Smooth muscle cell of the brain vasculature (primary cell): ENCODE data around the gene CFAP45.
"Not testable (repeated sequence)": the region's sequence is repeated elsewhere in the genome, so short reads cannot be mapped to it uniquely, and the experiment has no call there.

ENCODE experiments used
- DNase-seq: peaks from one replicate; pipeline ENCODE4 v3.0.0-alpha.2; 2012; ENCODE audit warnings: low read depth, low spot score

The CFAP45 gene

DNA sequence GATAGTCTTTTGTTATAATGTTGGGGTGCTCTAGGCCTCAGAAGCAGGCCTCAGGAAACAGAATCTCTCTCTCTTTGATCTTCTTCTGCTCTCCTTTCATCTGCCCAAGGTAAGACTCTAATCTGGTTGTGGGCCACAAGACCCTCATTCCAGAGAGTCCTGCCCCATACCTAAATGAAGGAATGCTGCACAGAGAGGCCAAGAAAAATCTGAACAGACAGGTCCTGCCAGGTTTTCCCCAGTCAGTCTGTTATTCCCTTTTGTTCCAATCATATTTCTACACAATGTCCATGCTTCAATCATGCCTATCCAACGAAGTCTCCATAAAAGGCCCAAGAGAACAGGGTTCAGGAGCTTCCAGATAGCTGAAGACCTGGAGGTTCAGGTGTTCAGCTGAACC lies 7.0 kb upstream of the CFAP45 start:
- DNase-seq = no peak

DNA sequence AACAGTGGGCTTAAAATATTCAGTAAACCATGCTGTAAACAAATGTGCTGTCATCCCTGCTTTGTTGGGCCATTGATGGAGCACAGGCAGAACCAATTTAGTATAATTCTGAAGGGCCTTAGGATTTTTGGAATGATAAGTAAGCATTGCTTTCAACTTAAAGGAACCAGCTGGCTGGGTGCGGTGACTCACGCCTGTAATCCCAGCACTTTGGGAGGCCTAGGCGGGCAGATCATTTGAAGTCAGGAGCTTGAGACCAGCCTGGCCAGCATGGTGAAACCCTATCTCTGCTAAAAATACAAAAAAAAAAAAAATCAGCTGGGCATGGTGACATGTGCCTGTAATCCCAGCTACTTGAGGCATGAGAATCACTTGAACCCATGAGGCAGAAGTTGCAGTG lies 4.1 kb upstream of the CFAP45 start:
- DNase-seq = not testable (repeated sequence)

DNA sequence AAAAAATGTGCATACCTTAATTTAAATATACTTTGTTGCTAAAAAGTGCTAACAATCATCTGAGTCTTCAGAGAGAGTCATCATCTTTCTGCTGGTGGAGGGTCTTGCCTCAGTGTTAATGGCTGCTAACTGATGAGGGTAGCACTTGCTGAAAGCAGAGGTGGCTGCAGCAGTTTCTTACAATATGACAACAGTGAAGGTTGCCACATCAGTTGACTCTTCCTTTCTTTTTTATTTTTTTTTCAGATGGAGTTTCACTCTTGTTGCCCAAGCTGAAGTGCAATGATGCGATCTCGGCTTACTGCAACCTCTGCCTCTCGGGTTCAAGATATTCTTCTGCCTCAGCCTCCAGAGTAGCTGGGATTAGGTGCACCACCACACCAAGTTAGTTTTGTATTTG lies 2.6 kb upstream of the CFAP45 start:
- DNase-seq = no peak

DNA sequence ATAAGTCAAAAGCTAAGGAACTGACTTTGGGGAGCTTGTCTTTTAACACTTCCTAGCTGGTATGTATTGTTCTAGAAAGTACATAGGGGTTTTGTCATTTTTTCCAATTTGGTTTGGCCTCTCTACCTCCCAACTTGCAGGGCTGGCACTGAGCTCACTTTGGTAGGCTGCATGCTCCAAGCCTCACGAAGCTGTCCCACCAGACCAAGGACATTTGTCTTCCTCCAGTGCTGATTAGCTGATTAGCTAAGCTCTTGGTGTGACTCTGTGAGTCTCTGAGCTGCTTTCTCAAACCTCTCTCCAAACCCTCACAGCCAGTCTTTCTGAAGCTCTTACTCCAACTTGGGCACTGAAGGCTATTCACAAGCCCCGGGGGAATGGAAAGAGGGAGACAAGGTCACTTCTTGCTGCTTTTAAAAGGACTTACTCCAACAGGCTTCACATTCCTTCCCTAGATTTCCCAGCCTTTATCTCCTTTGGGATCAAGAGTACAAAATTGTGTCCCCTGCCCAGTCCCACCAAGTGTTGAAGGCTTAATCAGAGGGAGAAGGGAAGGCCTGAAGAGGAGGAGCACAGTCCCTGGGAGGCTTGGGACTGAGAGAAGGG lies 893 bp upstream of the CFAP45 start:
- DNase-seq = no peak

DNA sequence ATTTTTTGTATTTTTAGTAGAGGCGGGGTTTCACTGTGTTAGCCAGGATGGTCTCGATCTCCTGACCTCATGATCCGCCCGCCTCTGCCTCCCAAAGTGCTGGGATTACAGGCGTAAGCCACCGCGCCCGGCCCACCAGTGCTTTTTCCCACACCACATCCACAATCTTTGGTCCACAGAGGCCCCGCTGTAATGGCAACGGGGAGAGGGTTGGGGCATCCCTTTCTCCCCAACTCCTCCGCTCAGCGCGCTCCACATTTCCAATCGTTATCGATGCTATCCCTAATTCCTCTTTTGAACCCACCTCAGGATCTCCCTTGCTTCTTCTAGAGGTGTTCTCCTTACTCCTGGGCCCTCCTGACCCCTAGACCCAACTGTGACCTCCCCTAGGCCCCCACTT lies 331 bp downstream of the CFAP45 start:
- DNase-seq = not testable (repeated sequence)

DNA sequence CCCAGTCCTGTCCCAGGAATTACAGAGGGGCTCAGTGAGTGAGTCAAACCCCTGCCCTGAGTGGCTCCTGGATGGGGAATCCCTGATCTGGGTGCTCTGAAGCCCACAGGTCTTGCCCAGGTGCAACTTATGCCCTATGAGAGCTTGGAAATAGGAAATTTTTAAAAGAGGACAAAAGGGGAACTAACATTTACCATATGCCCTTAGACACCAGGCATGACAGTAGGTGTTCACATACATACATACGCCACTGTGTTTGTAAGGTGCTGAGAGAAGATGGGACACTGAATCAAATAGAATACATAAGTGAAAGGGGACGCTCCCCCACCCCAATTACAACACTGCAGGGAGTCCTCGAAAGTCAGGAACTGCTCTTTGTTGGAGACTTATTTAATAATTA lies 1.4 kb downstream of the CFAP45 start:
- DNase-seq = no peak

DNA sequence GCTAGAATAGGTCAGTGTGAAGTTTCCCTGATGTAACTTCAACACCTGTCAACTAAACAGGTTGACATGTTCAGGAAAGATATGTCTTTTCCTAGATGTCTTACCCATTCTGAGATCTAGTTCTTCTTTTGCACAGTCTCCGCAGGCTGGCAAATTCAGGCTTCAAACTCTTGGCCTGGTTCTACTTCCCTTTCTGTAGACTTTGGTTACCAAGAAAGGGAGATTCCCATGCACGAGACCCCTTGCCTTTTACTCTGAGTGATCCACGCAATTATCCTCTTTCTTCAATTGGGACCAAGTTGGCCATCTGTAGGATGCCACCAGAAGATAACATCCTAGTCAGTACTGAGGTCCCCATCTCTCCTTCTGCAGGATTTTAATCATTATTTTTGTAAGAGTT lies 2.0 kb downstream of the CFAP45 start:
- no peak for DNase-seq

DNA sequence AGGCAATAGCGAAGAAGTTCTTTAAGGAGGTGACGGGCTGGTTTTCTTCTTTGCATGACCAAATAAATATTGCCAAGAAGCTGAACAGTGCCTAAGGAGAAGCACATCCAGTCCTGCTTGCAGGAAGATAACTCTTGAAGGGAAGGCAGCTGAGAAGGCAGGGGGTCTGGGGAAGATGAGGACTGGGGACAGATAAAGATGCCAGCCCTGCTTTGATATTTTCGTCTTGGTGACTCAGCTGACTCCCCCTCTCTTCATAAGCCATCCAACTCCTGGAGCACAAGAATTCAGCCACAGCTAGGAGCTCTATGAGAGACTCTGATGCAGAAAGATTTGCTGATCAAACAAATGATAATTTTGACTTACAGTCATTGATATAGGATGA lies 3.4 kb downstream of the CFAP45 start:
- DNase-seq = no peak

DNA sequence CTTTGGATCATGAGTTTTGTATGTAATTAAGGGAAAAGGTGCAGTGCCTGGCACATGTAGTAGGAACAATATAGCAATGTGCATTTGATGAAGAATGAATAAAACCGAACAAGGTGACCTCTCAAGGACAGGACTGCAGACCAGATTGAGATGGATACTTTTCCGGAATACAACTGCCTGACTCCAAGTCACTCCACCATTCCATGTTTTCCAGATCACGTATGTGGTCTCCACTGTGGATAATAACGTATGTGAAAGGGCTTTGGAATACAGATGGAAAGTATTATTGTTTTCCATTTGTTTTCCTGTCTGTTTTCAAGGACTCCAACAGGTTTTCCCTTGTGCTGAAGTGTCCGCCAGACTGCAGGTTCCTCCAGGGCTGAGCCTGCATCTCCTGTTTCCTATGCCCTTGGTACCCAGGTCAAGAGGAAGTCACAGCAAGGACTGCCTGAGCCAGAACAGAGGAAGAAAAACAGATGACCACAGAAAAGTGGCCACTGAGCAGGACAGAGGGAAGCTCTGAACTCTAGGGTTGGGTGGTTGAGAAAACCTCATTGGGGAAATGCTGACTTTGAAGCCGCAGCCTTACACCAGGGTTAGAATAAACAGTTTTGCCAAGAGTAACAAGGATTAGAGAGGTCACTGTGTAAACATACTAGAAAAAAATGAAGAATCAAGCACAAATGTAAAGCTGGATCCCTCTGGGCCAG lies 4.0 kb downstream of the CFAP45 start:
- DNase-seq = no peak

DNA sequence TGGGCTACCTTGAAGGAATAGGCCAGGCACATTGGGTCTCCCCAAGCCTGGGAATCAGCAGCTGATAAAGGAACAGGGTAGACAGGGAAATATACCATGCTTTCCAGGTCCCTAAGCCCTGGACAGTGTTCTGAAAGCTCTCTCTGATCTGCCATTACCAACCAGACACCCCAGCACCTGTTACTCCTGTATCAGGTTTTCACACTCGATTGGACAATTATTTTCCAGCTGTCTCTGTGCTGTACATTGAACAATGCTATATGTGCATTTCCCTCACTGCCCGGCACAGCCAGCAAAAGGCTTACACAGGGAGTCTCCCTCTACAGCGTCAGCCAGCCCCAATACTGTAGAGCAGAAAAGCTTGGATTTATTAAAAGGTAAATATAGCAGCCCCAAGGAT lies 4.7 kb downstream of the CFAP45 start:
- DNase-seq = no peak

DNA sequence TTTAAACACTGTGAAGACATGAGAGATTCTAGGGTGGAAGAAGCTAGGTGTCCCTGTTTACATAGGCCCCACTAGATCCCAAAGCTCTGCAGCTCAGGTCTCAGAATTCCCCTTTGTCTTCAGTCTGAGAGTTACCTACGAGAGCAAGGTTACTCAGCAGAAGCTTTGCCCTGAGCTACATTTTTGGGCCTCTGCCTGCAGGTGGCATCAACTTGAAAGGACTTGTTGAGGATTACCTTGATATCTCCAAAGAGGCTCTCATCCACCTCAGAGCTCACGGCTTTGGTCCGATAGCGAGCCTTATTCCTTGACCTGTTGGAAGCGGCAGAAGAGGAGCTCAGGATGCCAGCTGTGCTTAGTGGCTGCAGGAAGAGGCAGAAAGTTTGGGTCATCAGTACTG lies 7.0 kb downstream of the CFAP45 start:
- no peak for DNase-seq

DNA sequence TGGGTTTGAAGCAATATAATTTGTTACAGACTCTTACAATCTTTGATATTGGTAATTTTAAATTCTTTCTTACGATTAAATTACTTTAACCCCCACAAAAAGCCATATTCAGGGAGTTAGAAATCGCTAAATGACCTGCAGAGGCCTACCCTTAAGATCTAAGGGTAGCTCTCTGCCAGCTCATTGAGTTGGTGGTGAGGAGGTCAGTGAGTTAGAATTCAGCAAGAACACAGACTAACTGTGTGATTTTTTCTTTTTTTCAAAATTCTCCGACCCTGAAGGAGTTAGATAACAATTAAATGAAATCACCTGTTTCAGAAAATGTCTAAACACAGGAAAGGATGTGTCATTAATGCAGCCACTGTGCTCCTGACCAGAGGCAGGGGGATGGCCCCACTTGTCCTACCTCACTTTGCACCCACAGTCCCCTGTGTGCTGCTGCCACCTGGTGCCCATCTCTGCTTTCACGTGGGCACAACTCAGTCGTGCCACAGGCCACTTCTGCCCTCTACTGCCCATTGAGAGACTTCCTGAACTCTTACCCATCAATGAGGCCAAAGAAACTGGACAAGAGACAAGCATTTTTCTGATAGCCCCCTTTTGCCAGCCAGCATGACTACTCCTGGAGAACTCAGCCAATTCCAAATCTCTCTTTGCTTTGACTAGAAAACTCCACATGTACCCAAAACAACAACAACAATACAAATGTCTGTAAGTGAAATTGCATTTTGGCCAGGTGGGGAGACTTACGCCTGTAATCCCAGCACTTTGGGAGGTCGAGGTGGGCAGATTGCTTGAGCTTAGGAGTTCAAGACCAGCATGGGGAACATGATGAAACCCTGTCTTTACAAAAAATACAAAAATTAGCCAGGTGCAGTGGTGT lies 8.4 kb downstream of the CFAP45 start:
- peak; percentile 80 for DNase-seq

DNA sequence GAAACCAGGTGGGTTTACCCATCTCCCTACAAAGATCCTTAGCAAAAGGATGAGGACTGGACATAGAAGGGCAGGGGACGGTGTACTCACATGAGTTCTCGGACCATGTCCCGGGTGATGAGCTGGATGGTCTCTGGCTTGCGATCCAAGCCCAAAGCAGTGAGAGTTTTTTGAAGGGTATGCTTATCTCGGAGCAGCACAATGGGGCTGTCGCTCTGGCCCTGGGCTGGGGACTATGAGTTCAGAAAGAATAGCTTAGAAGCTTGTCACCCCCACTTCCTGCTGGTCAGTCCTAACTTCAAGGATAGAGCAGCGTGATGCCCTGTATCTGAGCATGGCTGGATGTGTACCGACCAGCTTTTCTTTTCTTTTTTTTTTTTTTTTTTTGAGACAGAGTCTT lies 9.6 kb downstream of the CFAP45 start:
- DNase-seq = no peak

DNA sequence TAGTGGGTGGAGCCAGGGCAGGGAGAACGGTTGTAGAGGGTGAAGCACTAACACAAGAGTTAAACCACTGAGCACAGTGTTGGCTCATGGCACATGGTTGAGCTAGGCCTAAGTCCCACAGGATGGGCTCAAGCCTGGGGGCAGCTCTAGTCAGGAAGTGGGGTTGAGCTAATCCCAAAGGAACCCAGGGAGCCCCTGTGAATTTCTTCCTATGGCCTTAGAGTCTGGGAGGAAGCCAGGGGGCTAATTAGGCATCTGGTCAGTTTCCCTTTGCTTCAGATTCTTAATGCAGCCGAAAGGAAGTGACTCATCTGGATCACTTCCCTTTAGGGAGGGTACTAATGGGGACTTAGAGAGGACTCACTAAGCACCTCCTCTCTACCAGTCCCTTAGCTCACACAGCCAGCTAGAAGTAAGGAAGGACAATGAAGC lies 10.1 kb downstream of the CFAP45 start:
- no peak for DNase-seq

DNA sequence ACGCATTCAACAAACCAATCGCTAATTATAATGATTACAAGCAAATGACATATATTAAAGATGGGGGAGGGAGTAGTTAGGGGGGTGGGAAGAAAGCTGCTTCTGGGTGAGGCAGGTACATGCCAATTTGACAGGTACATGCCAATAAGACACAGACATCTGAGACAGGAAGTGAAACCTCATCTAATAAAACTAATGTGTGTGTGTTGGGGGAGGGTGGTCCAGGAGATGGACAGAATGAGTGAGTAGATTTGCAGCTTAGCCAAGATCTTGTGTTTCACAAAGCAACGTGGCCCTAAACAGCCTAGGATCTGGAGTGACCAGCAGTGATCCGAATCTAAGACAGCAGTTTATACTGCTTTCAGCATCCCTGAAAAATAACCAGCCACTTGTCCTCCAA lies 10.8 kb downstream of the CFAP45 start:
- no peak for DNase-seq

DNA sequence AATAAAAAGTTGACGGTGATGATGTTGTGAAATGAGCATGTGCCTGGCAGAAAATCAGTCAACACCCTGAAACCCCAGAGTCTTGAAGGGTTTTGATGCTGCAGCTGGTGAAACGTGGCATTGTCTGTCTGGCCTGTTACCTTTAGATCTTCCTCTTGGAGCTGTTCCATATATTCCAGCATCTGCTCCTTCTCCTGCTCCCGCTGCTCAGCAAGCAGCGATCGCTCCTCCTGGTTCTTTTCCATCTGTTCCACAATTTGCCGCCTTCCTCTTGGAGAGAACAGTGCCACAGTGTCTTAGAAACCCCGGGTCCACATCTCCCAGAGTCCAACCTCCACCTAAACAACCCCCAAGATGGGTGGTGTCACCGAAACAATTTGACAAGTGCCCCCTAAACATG lies 15.7 kb downstream of the CFAP45 start:
- no peak for DNase-seq

DNA sequence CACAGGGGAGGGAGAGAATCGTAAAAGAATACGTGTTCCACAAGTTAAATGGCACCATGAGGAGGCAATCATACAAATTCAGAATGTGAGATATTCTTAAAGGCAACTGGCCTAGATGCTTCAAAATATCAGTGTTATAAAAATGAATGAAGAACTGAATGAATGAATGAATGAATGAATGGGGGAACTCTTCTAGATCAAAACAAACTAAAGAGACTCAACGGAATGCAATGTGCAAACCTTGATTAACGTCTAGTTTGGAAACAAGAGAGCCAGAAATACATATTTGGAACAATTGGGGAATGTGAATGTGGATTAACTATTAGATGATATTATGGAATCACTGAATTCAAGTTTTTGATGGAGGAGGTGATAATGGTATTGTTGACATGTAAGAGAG lies 16.8 kb downstream of the CFAP45 start:
- no peak for DNase-seq

DNA sequence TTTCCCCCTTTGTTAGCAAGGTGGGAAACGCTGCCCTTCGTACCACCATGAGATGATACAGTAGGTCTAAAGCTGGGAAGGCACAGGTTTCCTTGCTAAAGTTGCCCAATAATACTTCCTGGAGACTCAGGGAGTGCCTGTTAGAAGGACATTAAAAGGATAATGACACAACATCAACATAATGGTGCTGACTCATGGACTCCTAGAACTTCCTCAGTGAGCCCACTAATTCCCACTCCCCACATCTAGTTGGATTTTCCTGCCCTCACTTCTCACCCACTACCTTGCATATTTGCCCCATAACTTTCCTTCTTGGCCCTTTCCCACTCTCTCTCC lies 17.5 kb downstream of the CFAP45 start:
- no peak for DNase-seq

DNA sequence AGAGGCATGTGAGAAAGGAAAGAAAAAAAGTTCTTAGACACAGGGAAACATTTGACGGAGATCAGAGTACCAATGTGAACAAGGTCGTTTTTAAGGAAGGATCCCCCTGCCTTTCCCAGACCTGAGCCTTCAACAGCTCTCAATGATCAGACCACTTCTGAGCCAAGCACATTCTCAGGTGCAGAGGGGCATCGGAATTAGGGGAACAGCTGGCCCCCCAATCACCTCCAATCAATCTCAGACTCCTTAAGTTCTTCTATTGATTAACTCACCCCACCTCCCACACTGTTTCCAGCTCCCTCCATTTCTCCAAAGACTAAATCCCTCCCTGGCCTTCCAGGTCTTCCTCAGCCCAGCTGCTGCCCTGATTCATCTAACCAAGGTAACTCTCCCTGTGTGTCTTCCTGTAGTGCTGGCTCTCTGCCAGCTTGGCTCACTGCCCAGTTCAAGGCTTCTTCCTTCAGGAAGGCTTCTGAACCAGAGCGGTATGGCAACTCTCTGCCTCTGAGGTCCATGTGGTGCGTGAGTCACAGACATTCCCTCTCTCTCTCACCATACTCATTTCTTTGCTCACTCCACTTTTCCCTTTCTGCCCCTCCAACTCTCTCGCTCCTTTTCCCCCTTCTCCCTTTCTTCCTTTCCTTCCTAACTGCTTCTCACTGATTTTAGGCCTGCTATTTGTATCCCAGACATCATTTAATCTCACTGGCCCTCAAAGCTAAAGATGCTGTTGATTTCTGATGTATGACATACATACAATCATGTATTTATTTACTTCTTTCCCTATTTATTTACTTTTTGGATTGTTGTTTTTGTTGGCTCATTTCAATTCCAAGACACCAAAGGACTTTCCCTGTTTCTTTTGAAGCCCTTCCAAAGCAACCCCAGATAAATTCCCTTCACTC lies 18.1 kb downstream of the CFAP45 start:
- peak; percentile 97 for DNase-seq

DNA sequence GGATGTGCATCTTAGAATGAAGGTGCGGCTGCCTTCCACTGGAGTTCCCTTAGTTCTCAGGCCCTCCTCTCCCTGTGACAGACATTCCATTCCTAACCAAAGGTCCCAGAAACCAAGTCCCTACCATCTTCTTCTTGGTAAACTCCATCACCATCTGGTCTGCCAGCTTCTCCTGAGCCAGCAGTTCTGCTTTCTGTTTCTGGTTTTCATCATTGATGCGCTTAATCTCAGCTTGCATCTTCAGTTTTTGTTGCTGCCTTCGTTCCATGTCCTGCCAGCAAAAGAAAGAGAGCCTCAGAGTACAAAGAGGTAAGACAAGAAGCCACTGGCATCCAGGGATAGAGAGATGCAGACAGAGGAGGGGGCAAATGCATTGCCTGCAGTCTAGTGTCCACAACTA lies 19.5 kb downstream of the CFAP45 start:
- DNase-seq = no peak

DNA sequence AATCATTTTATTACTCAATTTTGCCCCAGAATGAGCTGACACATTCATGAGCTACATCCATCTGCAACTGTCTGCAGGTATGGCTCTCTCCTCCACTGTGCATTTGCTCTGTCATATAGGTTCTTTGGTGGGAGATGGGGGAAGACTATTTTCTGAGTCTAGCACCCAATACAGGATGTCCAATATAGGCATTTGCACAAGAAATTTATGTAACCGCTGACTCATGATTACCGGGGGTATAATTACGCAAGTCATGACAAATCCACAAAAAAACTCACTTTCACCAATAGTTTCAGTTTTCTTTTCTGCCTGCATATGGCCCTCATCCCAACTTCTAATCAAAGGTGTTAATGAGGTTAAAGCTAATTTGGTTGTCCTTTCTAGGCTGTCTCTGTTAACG lies 20.0 kb downstream of the CFAP45 start:
- no peak for DNase-seq

DNA sequence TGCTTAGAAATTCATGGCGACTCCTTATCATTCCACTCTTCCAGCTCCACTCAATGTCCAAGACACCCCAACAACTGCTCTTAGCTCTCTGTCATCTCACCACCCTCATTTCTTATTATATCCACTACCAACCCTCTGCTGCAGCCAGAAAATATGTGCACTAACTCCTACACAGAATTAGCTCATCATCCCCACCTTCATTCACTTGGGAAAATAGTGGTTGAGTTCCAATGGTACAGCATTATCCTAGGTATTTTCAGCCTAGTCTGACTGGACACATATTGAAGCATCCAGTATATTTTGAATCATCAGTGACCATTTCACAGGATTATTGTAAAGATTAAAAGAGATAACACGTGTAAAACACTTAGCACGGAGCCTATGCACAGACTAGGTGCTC lies 20.8 kb downstream of the CFAP45 start:
- no peak for DNase-seq
